ENCODE measurements around the gene EIF3L.

EIF3L gene

DNA sequence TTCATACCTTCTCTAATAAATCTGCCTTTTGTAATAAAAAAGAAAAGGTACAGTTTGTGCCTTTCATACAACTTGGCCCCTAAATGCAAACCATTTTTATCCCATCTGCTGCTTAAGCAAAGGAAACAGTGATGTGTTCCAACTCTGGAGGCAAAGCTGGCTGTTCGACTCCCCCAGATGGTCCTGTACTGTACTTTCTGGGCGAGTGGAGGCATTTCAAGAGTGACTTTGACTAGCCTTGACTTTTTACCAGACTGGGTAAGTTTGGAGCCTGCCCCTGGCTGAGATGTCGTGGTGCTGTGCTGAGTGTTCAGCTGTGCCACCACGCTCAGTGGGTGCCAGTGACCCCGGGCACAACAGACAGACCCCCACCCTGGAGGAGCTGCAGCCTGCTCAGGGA is 67.1 kb downstream of the EIF3L start:
- TF ChIP-seq ZNF274 (IDR thresholded peaks at IDR 0.05; ENCODE audit: low read depth, low read length) = no peak
- H3K4me3 ChIP-seq (ENCODE audit: low read length) = no peak overlapping the region

DNA sequence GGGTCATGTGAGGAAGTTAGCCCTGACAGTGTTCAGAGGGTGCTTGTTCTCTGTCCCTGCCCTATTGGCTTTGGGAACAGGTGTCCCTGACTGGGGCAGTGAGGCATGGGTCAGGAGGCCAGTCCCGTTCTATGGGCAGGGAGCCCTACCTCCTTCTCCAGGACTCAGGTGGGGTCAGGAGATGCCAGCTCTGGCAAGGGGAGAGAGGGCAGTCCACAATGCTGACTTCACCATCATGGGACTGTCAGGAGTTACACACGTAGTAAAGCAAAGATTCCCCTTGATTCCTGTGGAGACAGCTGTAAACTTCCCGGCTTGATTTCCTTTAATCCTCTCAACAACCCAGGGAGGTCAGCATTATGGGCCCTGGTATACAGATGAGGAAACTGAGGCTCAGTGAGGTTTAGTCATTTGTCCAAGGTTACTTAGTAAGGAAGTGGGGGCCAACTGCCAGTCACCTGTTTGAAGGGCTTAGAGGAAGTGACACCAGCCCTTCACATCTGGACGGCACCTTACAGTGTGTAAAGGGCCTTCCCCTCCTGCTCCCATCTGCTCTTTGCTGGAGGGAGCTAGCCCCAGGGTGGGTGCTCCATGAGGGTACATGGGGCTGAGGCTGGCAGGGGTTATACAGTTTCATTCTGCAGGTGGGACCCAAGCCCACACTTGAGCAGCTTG is 68.8 kb downstream of the EIF3L start:
- TF ChIP-seq ZNF274 (IDR thresholded peaks at IDR 0.05; ENCODE audit: low read depth, low read length) = no peak

GRCh38 chr22:37918580-37919270 is 69.5 kb downstream of the EIF3L start:
- no peak overlapping the region for H3K4me3 ChIP-seq (ENCODE audit: low read length)
- no peak for TF ChIP-seq ZNF274 (IDR thresholded peaks at IDR 0.05; ENCODE audit: low read depth, low read length)

More for the DNA sequence above, 68.8 kb downstream of the EIF3L start:
- H3K4me3 ChIP-seq (ENCODE audit: low read length) = no peak overlapping the region

GRCh38 chr22:37920126-37920525 is 70.9 kb downstream of the EIF3L start:
- no peak overlapping the region for H3K4me3 ChIP-seq (ENCODE audit: low read length)
- no peak for TF ChIP-seq ZNF274 (IDR thresholded peaks at IDR 0.05; ENCODE audit: low read depth, low read length)

DNA sequence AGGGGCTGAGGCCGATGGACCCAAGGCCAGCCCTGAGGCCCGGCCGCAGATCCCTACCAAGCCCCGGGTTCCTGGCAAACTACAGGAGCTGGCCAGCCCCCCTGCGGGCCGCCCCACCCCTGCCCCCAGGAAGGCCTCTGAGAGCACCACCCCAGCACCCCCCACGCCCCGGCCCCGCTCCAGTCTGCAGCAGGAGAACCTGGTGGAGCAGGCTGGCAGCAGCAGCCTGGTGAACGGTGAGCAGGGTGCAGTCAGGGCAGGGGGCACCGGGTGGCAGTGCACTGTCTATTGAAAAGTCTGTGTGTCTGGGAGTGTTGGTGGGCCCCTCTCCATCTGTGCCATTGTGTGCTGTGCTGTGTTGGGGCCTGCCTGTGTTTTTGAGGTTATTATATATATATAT is 73.0 kb downstream of the EIF3L start:
- no peak for TF ChIP-seq ZNF274 (IDR thresholded peaks at IDR 0.05; ENCODE audit: low read depth, low read length)

DNA sequence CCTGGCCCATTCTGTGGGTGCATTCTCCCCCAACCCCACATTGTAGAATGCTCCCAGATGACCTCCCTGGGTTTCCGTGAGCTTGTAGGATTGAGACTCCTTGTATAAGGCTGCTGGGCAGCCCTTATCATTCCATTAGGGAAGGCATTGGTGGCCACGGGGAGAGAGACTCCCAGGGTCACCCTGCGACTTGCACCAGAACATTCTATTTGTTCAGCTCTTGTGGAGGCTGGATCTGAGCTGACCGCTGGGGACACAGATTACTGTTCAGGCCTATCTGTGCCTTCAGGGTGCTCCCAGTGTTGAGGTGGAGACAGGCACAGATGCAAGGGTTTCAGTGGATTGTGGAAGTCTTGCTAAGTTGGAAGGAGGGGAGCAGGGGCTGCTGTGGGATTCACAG is 74.7 kb downstream of the EIF3L start:
- no peak for TF ChIP-seq ZNF274 (IDR thresholded peaks at IDR 0.05; ENCODE audit: low read depth, low read length)
- no peak overlapping the region for H3K4me3 ChIP-seq (ENCODE audit: low read length)

More for the DNA sequence above, 73.0 kb downstream of the EIF3L start:
- H3K4me3 ChIP-seq (ENCODE audit: low read length) = no peak overlapping the region

GRCh38 chr22:37924386-37925065 is 75.3 kb downstream of the EIF3L start:
- TF ChIP-seq ZNF274 (IDR thresholded peaks at IDR 0.05; ENCODE audit: low read depth, low read length) = no peak
- no peak overlapping the region for H3K4me3 ChIP-seq (ENCODE audit: low read length)

DNA sequence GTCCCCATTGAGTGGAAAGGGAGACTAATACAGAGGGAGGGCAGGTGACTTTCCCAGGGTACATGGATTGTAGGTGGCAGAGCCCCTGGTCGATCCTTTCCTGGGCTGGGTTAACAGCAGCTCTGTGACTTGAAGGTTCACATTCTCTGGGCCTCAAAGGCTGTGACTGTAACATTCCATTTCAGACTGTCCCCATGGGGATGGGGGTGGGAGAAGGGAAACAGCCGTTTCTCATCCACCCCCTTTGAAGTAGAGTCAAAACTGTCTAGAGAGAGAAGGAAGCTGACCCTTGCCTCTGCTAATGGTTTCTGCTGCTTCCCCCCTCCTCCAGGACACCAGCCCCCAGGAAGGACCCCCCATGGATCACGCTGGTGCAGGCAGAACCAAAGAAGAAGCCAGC is 76.1 kb downstream of the EIF3L start:
- TF ChIP-seq ZNF274 (IDR thresholded peaks at IDR 0.05; ENCODE audit: low read depth, low read length) = no peak
- no peak overlapping the region for H3K4me3 ChIP-seq (ENCODE audit: low read length)

- TF ChIP-seq ZNF274 (IDR thresholded peaks at IDR 0.05; ENCODE audit: low read depth, low read length) = no peak
These were observed 76.5 kb downstream of the EIF3L start for GRCh38 chr22:37925767-37926166.

GRCh38 chr22:37926358-37926757 is 77.1 kb downstream of the EIF3L start:
- TF ChIP-seq ZNF274 (IDR thresholded peaks at IDR 0.05; ENCODE audit: low read depth, low read length) = no peak

More at GRCh38 chr22:37925767-37926166, 76.5 kb downstream of the EIF3L start:
- H3K4me3 ChIP-seq (ENCODE audit: low read length) = no peak overlapping the region

GRCh38 chr22:37926771-37927636 is 77.8 kb downstream of the EIF3L start:
- H3K4me3 ChIP-seq (ENCODE audit: low read length) = no peak overlapping the region
- no peak for TF ChIP-seq ZNF274 (IDR thresholded peaks at IDR 0.05; ENCODE audit: low read depth, low read length)

More at GRCh38 chr22:37926358-37926757, 77.1 kb downstream of the EIF3L start:
- no peak overlapping the region for H3K4me3 ChIP-seq (ENCODE audit: low read length)

DNA sequence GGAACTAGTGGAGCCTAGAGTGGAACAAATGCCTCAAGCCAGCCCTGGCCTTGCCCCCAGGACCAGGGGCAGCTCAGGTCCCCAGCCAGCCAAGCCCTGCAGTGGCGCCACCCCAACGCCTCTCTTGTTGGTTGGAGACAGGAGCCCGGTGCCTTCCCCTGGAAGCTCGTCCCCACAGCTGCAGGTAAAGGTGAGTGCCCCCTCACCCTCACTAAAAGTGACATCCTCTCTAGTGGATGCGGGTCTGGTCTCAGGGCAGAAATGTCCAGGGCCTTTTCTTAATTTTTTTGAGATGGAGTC is 78.4 kb downstream of the EIF3L start:
- H3K4me3 ChIP-seq (ENCODE audit: low read length) = no peak overlapping the region
- TF ChIP-seq ZNF274 (IDR thresholded peaks at IDR 0.05; ENCODE audit: low read depth, low read length) = no peak

DNA sequence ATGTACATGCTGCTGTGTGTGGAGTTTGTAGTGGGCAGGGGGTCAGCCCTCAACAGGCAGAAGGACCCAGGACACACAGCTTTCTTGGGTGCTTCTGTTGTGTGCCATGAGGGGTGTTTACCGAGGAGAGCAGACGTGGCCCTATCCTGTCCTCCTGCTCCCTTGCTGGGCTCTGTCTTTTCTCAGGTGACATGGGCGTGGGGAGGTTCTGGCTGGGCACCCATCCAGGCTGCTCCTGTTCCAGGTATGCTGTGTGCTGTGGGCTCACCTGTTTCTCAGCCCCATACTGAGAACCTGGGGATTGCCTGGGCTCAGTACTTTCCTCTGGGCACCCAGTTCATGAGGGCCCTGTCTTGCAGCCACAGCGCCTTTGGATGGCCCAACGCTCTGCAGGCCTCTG is 80.2 kb downstream of the EIF3L start:
- no peak for TF ChIP-seq ZNF274 (IDR thresholded peaks at IDR 0.05; ENCODE audit: low read depth, low read length)

DNA sequence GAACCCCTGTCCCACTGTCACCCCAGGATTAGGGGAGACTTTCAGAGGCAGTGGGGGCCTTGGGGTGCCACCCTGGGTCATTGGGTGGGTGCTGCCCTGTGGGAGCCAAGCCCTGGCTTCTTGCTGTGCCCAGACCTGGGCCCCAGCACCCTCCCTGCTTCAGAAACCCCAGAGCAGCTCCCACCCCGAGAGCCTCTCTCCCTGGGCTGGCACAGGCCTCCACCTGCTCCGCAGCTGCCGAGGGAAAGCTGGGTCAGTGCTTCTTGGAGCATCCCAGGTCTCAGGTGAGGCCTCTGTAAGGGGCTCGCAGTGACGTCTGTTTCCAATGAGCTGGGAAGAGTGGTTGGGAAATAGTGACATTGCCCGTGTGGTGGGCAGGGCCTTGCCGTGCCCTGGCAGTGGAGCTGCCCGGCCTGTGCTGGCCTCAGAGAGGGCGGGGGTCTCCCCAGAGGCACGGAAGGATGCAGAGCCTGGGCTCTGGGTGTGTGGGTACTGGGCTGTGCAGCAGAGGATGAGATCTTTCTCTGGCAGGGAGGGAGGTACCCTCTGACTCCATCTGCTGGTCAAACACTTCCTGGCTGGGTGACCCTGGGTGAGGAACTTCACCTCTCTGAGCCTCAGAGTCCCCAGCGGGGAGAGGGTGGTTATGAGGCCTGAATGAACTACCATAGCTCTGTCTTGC is 81.2 kb downstream of the EIF3L start:
- TF ChIP-seq ZNF274 (IDR thresholded peaks at IDR 0.05; ENCODE audit: low read depth, low read length) = no peak
- no peak overlapping the region for H3K4me3 ChIP-seq (ENCODE audit: low read length)

More for the DNA sequence above, 80.2 kb downstream of the EIF3L start:
- no peak overlapping the region for H3K4me3 ChIP-seq (ENCODE audit: low read length)

Measured in GM08714 (cell line).